ENCODE measurements around the gene ZC3H10.

Gene ZC3H10

GRCh38 chr12:56164345-56164729 lies 46.3 kb downstream of the ZC3H10 start:
- Histone ChIP-seq H2AFZ (ENCODE audit: low read depth, low read length) (no peak overlapping the region), H3K36me3 (ENCODE audit: insufficient read depth, low read length) (peaks cover 90% of the 10 kb centered on the region), H3K4me1 (ENCODE audit: insufficient read depth, low read length) (peaks cover 33% of the 10 kb centered on the region), H3K4me3 (ENCODE audit: low read length) (no peak overlapping the region), H3K27me3 (ENCODE audit: insufficient read depth, low read length) (no peaks in the 10 kb centered on the region), H3K9me3 (ENCODE audit: low read length) (no peaks in the 10 kb centered on the region)

GRCh38 chr12:56165369-56165768 lies 47.3 kb downstream of the ZC3H10 start:
- H3K27me3 ChIP-seq (ENCODE audit: insufficient read depth, low read length) = no peaks in the 10 kb centered on the region
- no peak overlapping the region for H3K4me3 ChIP-seq (ENCODE audit: low read length)
- no peak overlapping the region for H2AFZ ChIP-seq (ENCODE audit: low read depth, low read length)
- no peaks in the 10 kb centered on the region for H3K9me3 ChIP-seq (ENCODE audit: low read length)
- peaks cover 90% of the 10 kb centered on the region for H3K36me3 ChIP-seq (ENCODE audit: insufficient read depth, low read length)
- H3K4me1 ChIP-seq (ENCODE audit: insufficient read depth, low read length) = peaks cover 23% of the 10 kb centered on the region

DNA sequence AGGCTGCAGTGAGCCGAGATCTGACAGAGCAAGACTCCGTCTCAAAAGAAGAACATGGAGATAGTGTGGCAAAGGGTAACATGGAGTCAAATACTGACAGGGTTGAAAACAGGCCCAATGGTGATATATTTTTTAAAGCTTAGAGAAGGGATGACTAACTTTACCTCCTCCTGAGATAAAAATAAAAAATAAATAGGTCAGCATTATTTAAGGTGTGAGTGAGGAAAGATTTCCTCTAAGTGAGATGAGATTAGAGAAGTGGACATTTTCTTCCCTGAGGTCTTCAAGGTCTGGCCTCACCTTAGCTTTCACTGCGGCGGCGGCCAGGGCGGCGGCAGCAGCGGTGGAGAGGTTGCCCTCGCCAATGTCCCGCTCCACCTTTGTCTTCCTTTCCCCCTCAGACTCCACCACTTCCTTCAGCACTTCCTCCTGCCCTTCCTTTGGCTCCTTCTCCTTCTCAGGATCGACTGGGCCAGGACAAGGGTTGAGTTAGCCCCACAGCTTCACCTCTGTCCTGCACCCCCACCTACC lies 51.2 kb downstream of the ZC3H10 start:
- no peaks in the 10 kb centered on the region for H3K9me3 ChIP-seq (ENCODE audit: low read length)
- H2AFZ ChIP-seq (ENCODE audit: low read depth, low read length) = no peak overlapping the region
- H3K4me3 ChIP-seq (ENCODE audit: low read length) = no peak overlapping the region
- peaks cover 89% of the 10 kb centered on the region for H3K36me3 ChIP-seq (ENCODE audit: insufficient read depth, low read length)
- no peaks in the 10 kb centered on the region for H3K27me3 ChIP-seq (ENCODE audit: insufficient read depth, low read length)
- H3K4me1 ChIP-seq (ENCODE audit: insufficient read depth, low read length) = no peaks in the 10 kb centered on the region

- no peaks in the 10 kb centered on the region for H3K4me1 ChIP-seq (ENCODE audit: insufficient read depth, low read length)
- H3K4me3 ChIP-seq (ENCODE audit: low read length) = no peak overlapping the region
- no peak overlapping the region for H2AFZ ChIP-seq (ENCODE audit: low read depth, low read length)
- no peaks in the 10 kb centered on the region for H3K9me3 ChIP-seq (ENCODE audit: low read length)
- H3K27me3 ChIP-seq (ENCODE audit: insufficient read depth, low read length) = no peaks in the 10 kb centered on the region
- peaks cover 76% of the 10 kb centered on the region for H3K36me3 ChIP-seq (ENCODE audit: insufficient read depth, low read length)
These were observed 54.8 kb downstream of the ZC3H10 start for GRCh38 chr12:56172839-56173238.
